ENCODE data around the gene DPP3.

The DPP3 gene

DNA sequence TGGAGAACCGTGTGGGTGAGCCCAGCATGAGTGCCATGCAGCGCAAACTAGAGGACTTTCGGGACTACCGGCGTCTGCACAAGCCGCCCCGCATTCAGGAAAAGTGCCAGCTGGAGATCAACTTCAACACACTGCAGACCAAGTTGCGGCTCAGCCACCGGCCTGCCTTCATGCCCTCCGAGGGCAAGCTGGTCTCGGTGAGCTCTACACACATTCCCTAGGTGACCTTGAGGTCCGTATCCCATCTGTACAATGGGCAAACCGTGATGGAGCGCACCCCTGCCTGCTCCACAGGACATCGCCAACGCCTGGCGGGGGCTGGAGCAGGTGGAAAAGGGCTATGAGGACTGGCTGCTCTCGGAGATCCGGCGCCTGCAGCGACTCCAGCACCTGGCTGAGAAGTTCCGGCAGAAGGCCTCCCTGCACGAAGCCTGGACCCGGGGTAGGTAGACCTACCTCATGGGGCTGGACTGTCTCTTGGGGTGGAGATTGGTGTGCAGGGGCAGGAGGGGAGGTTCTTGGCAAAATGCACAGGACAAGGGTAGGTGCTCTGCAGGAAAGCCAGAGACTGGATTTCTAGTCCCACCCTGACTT, 77.6 kb downstream of the DPP3 start:
- DNase-seq (ENCODE audit: low read depth) = no peak
- no peak overlapping the region for H3K4me3 ChIP-seq (replicated peaks; ENCODE audit: low read depth, low read length)
- TF ChIP-seq, protein P1, sequence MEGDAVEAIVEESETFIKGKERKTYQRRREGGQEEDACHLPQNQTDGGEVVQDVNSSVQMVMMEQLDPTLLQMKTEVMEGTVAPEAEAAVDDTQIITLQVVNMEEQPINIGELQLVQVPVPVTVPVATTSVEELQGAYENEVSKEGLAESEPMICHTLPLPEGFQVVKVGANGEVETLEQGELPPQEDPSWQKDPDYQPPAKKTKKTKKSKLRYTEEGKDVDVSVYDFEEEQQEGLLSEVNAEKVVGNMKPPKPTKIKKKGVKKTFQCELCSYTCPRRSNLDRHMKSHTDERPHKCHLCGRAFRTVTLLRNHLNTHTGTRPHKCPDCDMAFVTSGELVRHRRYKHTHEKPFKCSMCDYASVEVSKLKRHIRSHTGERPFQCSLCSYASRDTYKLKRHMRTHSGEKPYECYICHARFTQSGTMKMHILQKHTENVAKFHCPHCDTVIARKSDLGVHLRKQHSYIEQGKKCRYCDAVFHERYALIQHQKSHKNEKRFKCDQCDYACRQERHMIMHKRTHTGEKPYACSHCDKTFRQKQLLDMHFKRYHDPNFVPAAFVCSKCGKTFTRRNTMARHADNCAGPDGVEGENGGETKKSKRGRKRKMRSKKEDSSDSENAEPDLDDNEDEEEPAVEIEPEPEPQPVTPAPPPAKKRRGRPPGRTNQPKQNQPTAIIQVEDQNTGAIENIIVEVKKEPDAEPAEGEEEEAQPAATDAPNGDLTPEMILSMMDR (IDR thresholded peaks at IDR 0.05; ENCODE audit: low read length, missing control alignments) = no peak
